Activated T-cell treated with anti-CD3 and anti-CD28 coated beads, Interleukin-2, amount 50 U/mL, for 24 hours (primary cell): ENCODE results near the gene OR4D2.

Source experiments
- DNase-seq: peaks from one replicate; pipeline ENCODE4 v3.0.0-alpha.2; 2020
- H3K27ac Mint-ChIP-seq: 2 replicates; pipeline ENCODE4 v1.8.0; 2020; ENCODE audit warnings: mild to moderate bottlenecking, mixed read lengths
- H3K27me3 Mint-ChIP-seq: 2 replicates; pipeline ENCODE4 v1.8.0; 2020; ENCODE audit warnings: mixed read lengths
- H3K36me3 Mint-ChIP-seq: 2 replicates; pipeline ENCODE4 v1.8.0; 2020; ENCODE audit warnings: low read depth, mixed read lengths
- H3K4me1 Mint-ChIP-seq: 2 replicates; pipeline ENCODE4 v1.8.0; 2020; ENCODE audit warnings: low read depth, mixed read lengths
- H3K4me3 Mint-ChIP-seq: 2 replicates; pipeline ENCODE4 v1.8.0; 2020; ENCODE audit warnings: mild to moderate bottlenecking, moderate library complexity, mixed read lengths
- H3K9me3 Mint-ChIP-seq: 2 replicates; pipeline ENCODE4 v1.8.0; 2020; ENCODE audit warnings: mixed read lengths

The OR4D2 gene

DNA sequence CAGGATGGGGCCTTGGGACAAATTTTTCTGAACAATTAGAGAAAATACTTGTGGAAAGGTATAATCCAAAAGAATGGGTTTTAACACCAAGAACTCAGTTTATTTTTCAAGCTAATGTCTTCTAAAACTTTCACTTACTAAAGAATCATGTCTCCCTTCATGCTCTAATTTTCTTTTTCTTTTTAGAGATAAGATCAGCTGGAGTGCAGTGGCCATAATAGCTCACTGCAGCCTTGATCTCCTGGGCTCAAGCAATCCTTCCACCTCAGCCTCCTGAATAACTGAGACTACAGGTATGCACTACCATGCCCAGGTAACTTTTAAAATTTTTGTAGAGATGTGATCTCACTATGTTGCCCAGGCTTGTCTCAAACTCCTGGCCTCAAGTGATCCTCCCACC, 13.1 kb upstream of the OR4D2 start:
- Mint-ChIP-seq H3K9me3 (no peaks in the 10 kb centered on the region), H3K4me3 (no peak overlapping the region), H3K27me3 (no peaks in the 10 kb centered on the region), H3K36me3 (peaks cover 3% of the 10 kb centered on the region), H3K4me1 (peaks cover 57% of the 10 kb centered on the region), H3K27ac (peak overlapping the region; percentile 81)
- DNase-seq, result no peak

DNA sequence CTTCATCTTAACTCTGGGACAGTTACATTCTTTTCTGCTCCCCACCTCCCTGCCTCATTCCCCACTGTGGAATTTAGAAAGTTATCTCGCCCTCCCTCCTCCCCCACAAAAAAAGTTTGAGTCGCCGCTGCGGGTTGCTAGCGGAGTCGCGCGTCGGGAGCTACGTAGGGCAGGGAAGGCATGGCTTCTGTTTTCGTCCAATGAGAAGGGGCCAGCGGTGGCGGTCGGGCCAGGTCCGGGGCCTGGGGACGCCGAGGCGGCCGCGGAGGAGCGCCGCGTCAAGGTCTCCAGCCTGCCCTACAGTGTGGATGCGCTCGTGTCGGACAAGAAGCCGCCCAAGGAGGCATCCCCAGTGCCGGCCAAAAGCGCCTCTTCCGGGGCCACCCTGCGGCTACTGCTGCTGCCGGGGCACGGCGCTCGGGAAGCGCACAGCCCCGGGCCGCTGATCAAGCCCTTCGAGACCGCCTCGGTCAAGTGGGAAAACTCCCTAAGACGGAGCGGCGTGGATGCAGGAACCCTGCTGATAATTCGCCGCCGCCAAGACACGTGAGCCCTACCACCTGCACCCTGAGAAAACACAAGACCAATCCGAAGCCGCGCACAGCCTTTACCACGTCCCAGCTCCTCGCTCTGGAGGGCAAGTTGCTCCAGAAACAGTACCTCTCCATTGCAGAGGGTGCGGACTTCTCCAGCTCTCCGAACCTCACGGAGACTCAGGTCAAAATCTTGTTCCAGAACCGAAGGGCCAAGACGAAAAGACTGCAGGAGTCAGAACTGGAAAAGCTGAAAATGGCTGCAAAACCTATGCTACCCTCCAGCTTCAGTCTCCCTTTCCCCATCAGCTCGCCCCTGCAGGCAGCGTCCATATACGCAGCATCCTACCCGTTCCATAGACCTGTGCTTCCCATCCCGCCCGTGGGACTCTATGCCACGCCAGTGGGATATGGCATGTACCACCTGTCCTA, 9.7 kb upstream of the OR4D2 start:
- H3K4me1 Mint-ChIP-seq, result peaks cover 51% of the 10 kb centered on the region
- H3K4me3 Mint-ChIP-seq, result peak overlapping the region; percentile 82
- H3K27me3 Mint-ChIP-seq, result no peaks in the 10 kb centered on the region
- peak overlapping the region; percentile 84 for H3K27ac Mint-ChIP-seq
- H3K36me3 Mint-ChIP-seq, result peaks cover 3% of the 10 kb centered on the region
- no peaks in the 10 kb centered on the region for H3K9me3 Mint-ChIP-seq
- peak; percentile 77 for DNase-seq

DNA sequence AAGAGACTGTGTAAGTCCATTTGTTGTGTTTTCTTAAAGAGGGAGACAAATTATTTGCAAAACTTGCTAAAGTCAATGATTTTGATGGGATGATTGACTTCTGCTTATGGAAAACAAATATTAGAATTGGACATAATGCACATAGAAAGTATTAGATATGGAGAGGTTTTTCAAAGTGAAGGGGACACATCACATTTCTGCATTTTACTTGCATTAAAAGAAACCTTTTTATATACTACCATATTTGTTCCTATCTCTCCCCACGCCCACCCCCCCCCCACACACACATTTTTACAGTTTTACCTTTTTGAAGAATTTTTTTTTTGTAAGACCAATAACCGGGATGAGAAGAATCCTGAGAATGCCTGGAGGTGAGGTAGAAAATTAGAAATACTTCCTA, 8.6 kb upstream of the OR4D2 start:
- Mint-ChIP-seq H3K36me3 (peaks cover 3% of the 10 kb centered on the region), H3K27ac (no peak overlapping the region), H3K27me3 (no peaks in the 10 kb centered on the region), H3K9me3 (no peaks in the 10 kb centered on the region), H3K4me3 (no peak overlapping the region), H3K4me1 (peaks cover 40% of the 10 kb centered on the region)
- DNase-seq, result no peak

- Mint-ChIP-seq H3K27me3 (no peaks in the 10 kb centered on the region), H3K4me1 (peaks cover 19% of the 10 kb centered on the region), H3K36me3 (peaks cover 3% of the 10 kb centered on the region), H3K9me3 (no peaks in the 10 kb centered on the region), H3K27ac (no peak overlapping the region), H3K4me3 (no peak overlapping the region)
- no peak for DNase-seq
Measured at GRCh38 chr17:58161566-58161965, 5.2 kb upstream of the OR4D2 start.

GRCh38 chr17:58165981-58166380, 801 bp upstream of the OR4D2 start:
- H3K27ac Mint-ChIP-seq, result no peak overlapping the region
- no peak for DNase-seq
- no peaks in the 10 kb centered on the region for H3K27me3 Mint-ChIP-seq

GRCh38 chr17:58170622-58171021, 3.8 kb downstream of the OR4D2 start:
- Mint-ChIP-seq H3K36me3 (no peaks in the 10 kb centered on the region), H3K4me1 (peaks cover 41% of the 10 kb centered on the region), H3K9me3 (no peaks in the 10 kb centered on the region), H3K27me3 (no peaks in the 10 kb centered on the region), H3K4me3 (no peak overlapping the region), H3K27ac (peak overlapping the region; percentile 48)
- no peak for DNase-seq

More at GRCh38 chr17:58165981-58166380, 801 bp upstream of the OR4D2 start:
- no peak overlapping the region for H3K4me3 Mint-ChIP-seq
- H3K9me3 Mint-ChIP-seq, result no peaks in the 10 kb centered on the region
- H3K4me1 Mint-ChIP-seq, result peaks cover 31% of the 10 kb centered on the region
- H3K36me3 Mint-ChIP-seq, result no peaks in the 10 kb centered on the region

GRCh38 chr17:58172369-58173071, 5.7 kb downstream of the OR4D2 start:
- H3K4me3 Mint-ChIP-seq, result no peak overlapping the region
- peak overlapping the region; percentile 62 for H3K27ac Mint-ChIP-seq
- H3K36me3 Mint-ChIP-seq, result no peaks in the 10 kb centered on the region
- no peaks in the 10 kb centered on the region for H3K27me3 Mint-ChIP-seq
- no peaks in the 10 kb centered on the region for H3K9me3 Mint-ChIP-seq
- DNase-seq, result peak; percentile 46
- H3K4me1 Mint-ChIP-seq, result peaks cover 38% of the 10 kb centered on the region

- H3K4me1 Mint-ChIP-seq, result peaks cover 26% of the 10 kb centered on the region
- no peaks in the 10 kb centered on the region for H3K9me3 Mint-ChIP-seq
- no peaks in the 10 kb centered on the region for H3K36me3 Mint-ChIP-seq
- no peak overlapping the region for H3K4me3 Mint-ChIP-seq
- no peak overlapping the region for H3K27ac Mint-ChIP-seq
- no peak for DNase-seq
- no peaks in the 10 kb centered on the region for H3K27me3 Mint-ChIP-seq
Measured at GRCh38 chr17:58174871-58175270, 8.1 kb downstream of the OR4D2 start.

DNA sequence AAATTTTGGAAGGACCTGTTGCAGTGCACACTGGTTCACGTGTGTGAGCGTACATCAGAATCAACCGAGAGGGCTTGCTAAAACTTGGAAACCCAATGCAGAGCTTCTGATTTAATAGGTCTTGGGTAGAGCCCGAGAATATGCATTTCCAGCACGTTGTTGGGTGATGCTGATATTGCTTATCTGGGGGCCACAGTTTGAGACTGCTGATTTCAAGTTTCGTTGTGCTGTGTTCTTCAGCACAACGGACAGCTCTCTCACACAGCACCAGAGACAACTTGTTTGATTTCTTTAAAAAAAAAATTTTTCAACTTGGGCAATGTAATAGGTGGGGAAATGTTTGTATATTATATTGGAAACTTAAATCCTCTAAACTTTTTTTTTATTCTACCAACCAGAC, 9.4 kb downstream of the OR4D2 start:
- no peak for DNase-seq
- H3K4me3 Mint-ChIP-seq, result no peak overlapping the region
- H3K27me3 Mint-ChIP-seq, result no peaks in the 10 kb centered on the region
- H3K4me1 Mint-ChIP-seq, result peaks cover 15% of the 10 kb centered on the region
- no peaks in the 10 kb centered on the region for H3K9me3 Mint-ChIP-seq
- no peaks in the 10 kb centered on the region for H3K36me3 Mint-ChIP-seq
- no peak overlapping the region for H3K27ac Mint-ChIP-seq

- H3K36me3 Mint-ChIP-seq, result no peaks in the 10 kb centered on the region
- no peak for DNase-seq
- no peaks in the 10 kb centered on the region for H3K27me3 Mint-ChIP-seq
- H3K4me3 Mint-ChIP-seq, result no peak overlapping the region
- no peak overlapping the region for H3K27ac Mint-ChIP-seq
- H3K9me3 Mint-ChIP-seq, result no peaks in the 10 kb centered on the region
- H3K4me1 Mint-ChIP-seq, result no peaks in the 10 kb centered on the region
Measured at GRCh38 chr17:58181796-58182195, 15.0 kb downstream of the OR4D2 start.

- no peaks in the 10 kb centered on the region for H3K36me3 Mint-ChIP-seq
- no peak overlapping the region for H3K4me3 Mint-ChIP-seq
Measured at GRCh38 chr17:58183514-58183913, 16.7 kb downstream of the OR4D2 start.

GRCh38 chr17:58184308-58184985, 17.7 kb downstream of the OR4D2 start:
- H3K27me3 Mint-ChIP-seq, result peaks cover under 1% of the 10 kb centered on the region
- DNase-seq, result no peak
- H3K9me3 Mint-ChIP-seq, result no peaks in the 10 kb centered on the region
- H3K4me3 Mint-ChIP-seq, result no peak overlapping the region
- no peaks in the 10 kb centered on the region for H3K36me3 Mint-ChIP-seq
- no peak overlapping the region for H3K27ac Mint-ChIP-seq
- H3K4me1 Mint-ChIP-seq, result no peaks in the 10 kb centered on the region

More at GRCh38 chr17:58183514-58183913, 16.7 kb downstream of the OR4D2 start:
- Mint-ChIP-seq H3K27me3 (no peaks in the 10 kb centered on the region), H3K4me1 (no peaks in the 10 kb centered on the region), H3K9me3 (no peaks in the 10 kb centered on the region), H3K27ac (no peak overlapping the region)
- DNase-seq, result no peak

DNA sequence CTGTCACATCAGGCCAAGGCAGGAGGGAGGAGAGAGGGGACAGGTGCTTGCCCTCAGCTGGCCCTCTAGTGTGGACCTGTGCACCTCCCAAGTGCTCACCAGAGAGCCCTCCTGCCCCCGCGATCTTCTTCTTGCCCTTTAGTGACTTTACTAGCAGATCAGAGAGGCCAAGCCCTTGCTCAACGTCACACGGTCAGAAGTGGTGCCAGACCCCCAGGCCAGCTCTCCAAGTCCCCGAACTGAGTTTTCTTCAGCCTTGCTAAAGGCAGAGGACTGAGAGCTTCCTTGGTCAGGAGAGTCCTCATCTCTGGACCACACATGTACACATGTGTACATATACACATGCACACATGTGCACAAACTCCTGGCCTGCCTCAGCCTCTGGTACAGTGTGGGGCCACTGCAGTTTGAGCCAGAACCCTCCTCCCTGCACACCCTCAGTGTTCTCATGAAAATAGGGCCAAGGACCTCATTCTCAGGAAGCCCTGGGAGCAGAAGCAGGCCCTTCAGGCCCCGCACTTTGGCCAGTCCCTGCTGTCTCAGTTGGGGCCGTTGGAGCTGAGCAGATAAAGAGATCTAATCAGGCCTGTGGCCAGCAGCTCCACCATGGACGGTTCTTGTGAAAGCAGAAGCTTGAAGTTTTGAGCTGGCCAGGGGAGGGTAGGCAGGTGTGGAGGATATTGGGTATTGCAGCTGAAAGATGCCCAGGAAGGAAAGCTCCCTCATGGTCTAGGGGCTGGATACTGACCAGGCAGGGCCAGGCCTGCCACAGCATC, 18.4 kb downstream of the OR4D2 start:
- Mint-ChIP-seq H3K27ac (no peak overlapping the region), H3K9me3 (no peaks in the 10 kb centered on the region), H3K4me3 (no peak overlapping the region), H3K4me1 (no peaks in the 10 kb centered on the region), H3K27me3 (peaks cover 5% of the 10 kb centered on the region), H3K36me3 (no peaks in the 10 kb centered on the region)
- DNase-seq, result no peak

- Mint-ChIP-seq H3K27me3 (peaks cover 5% of the 10 kb centered on the region), H3K36me3 (no peaks in the 10 kb centered on the region), H3K9me3 (no peaks in the 10 kb centered on the region), H3K4me3 (no peak overlapping the region), H3K27ac (no peak overlapping the region), H3K4me1 (no peaks in the 10 kb centered on the region)
- DNase-seq, result no peak
Measured at GRCh38 chr17:58186591-58186990, 19.8 kb downstream of the OR4D2 start.
